ENCODE data around the gene AZIN2.

DNA sequence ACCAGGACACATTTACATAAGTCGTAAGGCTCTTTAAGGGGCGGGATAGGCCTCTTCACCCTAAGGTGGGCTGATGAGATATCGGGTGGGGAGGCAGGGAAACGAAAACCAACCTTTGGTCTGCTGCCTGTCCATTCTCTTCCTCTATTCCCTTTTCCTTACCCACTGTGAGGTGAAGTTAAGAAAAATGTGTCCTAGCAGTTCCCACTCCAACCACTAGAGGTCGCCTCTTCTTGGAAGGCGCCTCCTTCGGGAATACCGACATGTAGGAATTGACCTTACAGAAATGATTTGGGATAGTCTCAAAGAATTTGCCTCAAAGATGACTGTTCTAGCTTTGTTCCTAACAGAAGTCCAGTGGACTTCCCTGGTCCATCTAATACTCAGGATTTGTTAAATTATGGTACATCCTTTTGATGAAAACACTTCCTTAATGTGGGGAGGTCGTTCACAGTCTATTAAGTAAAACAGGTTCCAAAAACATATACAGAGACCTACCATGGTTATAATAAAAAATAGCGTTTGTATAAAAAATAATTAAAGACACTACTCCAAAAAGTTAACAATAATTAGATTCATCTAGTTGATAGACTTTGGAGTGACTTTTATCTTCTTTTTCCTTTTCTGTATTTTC lies 14.1 kb downstream of the AZIN2 start:
- TF ChIP-seq, protein P1, sequence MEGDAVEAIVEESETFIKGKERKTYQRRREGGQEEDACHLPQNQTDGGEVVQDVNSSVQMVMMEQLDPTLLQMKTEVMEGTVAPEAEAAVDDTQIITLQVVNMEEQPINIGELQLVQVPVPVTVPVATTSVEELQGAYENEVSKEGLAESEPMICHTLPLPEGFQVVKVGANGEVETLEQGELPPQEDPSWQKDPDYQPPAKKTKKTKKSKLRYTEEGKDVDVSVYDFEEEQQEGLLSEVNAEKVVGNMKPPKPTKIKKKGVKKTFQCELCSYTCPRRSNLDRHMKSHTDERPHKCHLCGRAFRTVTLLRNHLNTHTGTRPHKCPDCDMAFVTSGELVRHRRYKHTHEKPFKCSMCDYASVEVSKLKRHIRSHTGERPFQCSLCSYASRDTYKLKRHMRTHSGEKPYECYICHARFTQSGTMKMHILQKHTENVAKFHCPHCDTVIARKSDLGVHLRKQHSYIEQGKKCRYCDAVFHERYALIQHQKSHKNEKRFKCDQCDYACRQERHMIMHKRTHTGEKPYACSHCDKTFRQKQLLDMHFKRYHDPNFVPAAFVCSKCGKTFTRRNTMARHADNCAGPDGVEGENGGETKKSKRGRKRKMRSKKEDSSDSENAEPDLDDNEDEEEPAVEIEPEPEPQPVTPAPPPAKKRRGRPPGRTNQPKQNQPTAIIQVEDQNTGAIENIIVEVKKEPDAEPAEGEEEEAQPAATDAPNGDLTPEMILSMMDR (IDR thresholded peaks at IDR 0.05; ENCODE audit: borderline replicate concordance, extremely low read depth, low read length, poor library complexity, severe bottlenecking): peak; percentile 96
- TF ChIP-seq EZH2 (IDR thresholded peaks at IDR 0.05; ENCODE audit: borderline replicate concordance, low read depth, low read length, severe bottlenecking): no peak
